Measurements from ENCODE around the gene WNT3A.

GRCh38 chr1:228062812-228063211, 56.0 kb downstream of the WNT3A start:
- TF ChIP-seq, protein P1, sequence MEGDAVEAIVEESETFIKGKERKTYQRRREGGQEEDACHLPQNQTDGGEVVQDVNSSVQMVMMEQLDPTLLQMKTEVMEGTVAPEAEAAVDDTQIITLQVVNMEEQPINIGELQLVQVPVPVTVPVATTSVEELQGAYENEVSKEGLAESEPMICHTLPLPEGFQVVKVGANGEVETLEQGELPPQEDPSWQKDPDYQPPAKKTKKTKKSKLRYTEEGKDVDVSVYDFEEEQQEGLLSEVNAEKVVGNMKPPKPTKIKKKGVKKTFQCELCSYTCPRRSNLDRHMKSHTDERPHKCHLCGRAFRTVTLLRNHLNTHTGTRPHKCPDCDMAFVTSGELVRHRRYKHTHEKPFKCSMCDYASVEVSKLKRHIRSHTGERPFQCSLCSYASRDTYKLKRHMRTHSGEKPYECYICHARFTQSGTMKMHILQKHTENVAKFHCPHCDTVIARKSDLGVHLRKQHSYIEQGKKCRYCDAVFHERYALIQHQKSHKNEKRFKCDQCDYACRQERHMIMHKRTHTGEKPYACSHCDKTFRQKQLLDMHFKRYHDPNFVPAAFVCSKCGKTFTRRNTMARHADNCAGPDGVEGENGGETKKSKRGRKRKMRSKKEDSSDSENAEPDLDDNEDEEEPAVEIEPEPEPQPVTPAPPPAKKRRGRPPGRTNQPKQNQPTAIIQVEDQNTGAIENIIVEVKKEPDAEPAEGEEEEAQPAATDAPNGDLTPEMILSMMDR (conservative IDR thresholded peaks at IDR 0.05; ENCODE audit: low read depth, low read length): peak; percentile 57; the same call in 1 of the 2 replicates
- TF ChIP-seq EZH2 (IDR thresholded peaks at IDR 0.05; ENCODE audit: low read length, unreplicated experiment): no peak

All from PC-3 (cell line).